ENCODE measurements around the gene POU2AF1. TPM values are rescaled to one million over a fixed set of nuclear protein-coding genes. Genes with fewer than 3 reads are reported as not detected.

The POU2AF1 gene
- total RNA-seq, 1 experiment from 2014 or later = not detected

GRCh38 chr11:111363985-111364384, 15.1 kb downstream of the POU2AF1 start:
- H3K27me3 Mint-ChIP-seq (ENCODE audit: unreplicated experiment) = no peaks in the 10 kb centered on the region
- BruUV-seq (replicated peaks) = no TSS peak
- peaks cover 11% of the 10 kb centered on the region for H3K36me3 Mint-ChIP-seq (ENCODE audit: insufficient read depth, unreplicated experiment)
- H3K9me3 Mint-ChIP-seq (ENCODE audit: low read depth, unreplicated experiment) = no peaks in the 10 kb centered on the region
- H3K4me1 Mint-ChIP-seq (ENCODE audit: low read depth, unreplicated experiment) = peaks cover 28% of the 10 kb centered on the region
- intact Hi-C loops (cut with micrococcal nuclease; ENCODE audit: unreplicated experiment) = loop anchor here (10.0 kb wide), 1 partner anchor 51 kb away; no protein-coding TSS in a partner anchor
- TF ChIP-seq CTCF (IDR thresholded peaks at IDR 0.05; ENCODE audit: unreplicated experiment) = no peak
- no peak overlapping the region for H3K27ac Mint-ChIP-seq (ENCODE audit: unreplicated experiment)
- no peak overlapping the region for H3K4me3 Mint-ChIP-seq (ENCODE audit: low read depth, unreplicated experiment)
- DNase-seq = no peak
- CTCF ChIA-PET = no interaction called here

- no peak for DNase-seq
- BruUV-seq (replicated peaks) = no TSS peak
- Mint-ChIP-seq H3K9me3 (ENCODE audit: low read depth, unreplicated experiment) (no peaks in the 10 kb centered on the region), H3K27me3 (ENCODE audit: unreplicated experiment) (no peaks in the 10 kb centered on the region), H3K4me1 (ENCODE audit: low read depth, unreplicated experiment) (peaks cover 28% of the 10 kb centered on the region), H3K4me3 (ENCODE audit: low read depth, unreplicated experiment) (no peak overlapping the region), H3K27ac (ENCODE audit: unreplicated experiment) (no peak overlapping the region), H3K36me3 (ENCODE audit: insufficient read depth, unreplicated experiment) (peaks cover 11% of the 10 kb centered on the region)
- intact Hi-C loops (cut with micrococcal nuclease; ENCODE audit: unreplicated experiment) = loop anchor here (10.0 kb wide), 1 partner anchor 52 kb away; no protein-coding TSS in a partner anchor
- TF ChIP-seq CTCF (IDR thresholded peaks at IDR 0.05; ENCODE audit: unreplicated experiment) = no peak
- CTCF ChIA-PET = no interaction called here
These were observed 16.1 kb downstream of the POU2AF1 start for GRCh38 chr11:111362887-111363411.

- H3K9me3 Mint-ChIP-seq (ENCODE audit: low read depth, unreplicated experiment) = no peaks in the 10 kb centered on the region
- H3K27me3 Mint-ChIP-seq (ENCODE audit: unreplicated experiment) = no peaks in the 10 kb centered on the region
- intact Hi-C loops (cut with micrococcal nuclease; ENCODE audit: unreplicated experiment) = loop anchor here (2.0 to 10.0 kb wide), 2 partner anchors 53 to 59 kb away; no protein-coding TSS in a partner anchor
- TF ChIP-seq CTCF (IDR thresholded peaks at IDR 0.05; ENCODE audit: unreplicated experiment) = no peak
- no peak overlapping the region for H3K4me3 Mint-ChIP-seq (ENCODE audit: low read depth, unreplicated experiment)
- DNase-seq = peak; percentile 56
- peaks cover 28% of the 10 kb centered on the region for H3K4me1 Mint-ChIP-seq (ENCODE audit: low read depth, unreplicated experiment)
- BruUV-seq (replicated peaks) = no TSS peak
- CTCF ChIA-PET = no interaction called here
- H3K27ac Mint-ChIP-seq (ENCODE audit: unreplicated experiment) = peak overlapping the region; percentile 19
- peaks cover 11% of the 10 kb centered on the region for H3K36me3 Mint-ChIP-seq (ENCODE audit: insufficient read depth, unreplicated experiment)
These were observed 17.2 kb downstream of the POU2AF1 start for GRCh38 chr11:111361874-111362273.

GRCh38 chr11:111361052-111361801, 17.8 kb downstream of the POU2AF1 start:
- no TSS peak for BruUV-seq (replicated peaks)
- DNase-seq = no peak
- no peaks in the 10 kb centered on the region for H3K27me3 Mint-ChIP-seq (ENCODE audit: unreplicated experiment)
- intact Hi-C loops (cut with micrococcal nuclease; ENCODE audit: unreplicated experiment) = loop anchor here (2.0 to 10.0 kb wide), 2 partner anchors 54 to 58 kb away; no protein-coding TSS in a partner anchor
- peaks cover 11% of the 10 kb centered on the region for H3K36me3 Mint-ChIP-seq (ENCODE audit: insufficient read depth, unreplicated experiment)
- peaks cover 28% of the 10 kb centered on the region for H3K4me1 Mint-ChIP-seq (ENCODE audit: low read depth, unreplicated experiment)
- no peaks in the 10 kb centered on the region for H3K9me3 Mint-ChIP-seq (ENCODE audit: low read depth, unreplicated experiment)
- no peak for TF ChIP-seq CTCF (IDR thresholded peaks at IDR 0.05; ENCODE audit: unreplicated experiment)
- no peak overlapping the region for H3K4me3 Mint-ChIP-seq (ENCODE audit: low read depth, unreplicated experiment)
- H3K27ac Mint-ChIP-seq (ENCODE audit: unreplicated experiment) = peak overlapping the region; percentile 19
- CTCF ChIA-PET = interaction anchor here (0.6 kb wide), 1 partner anchor 1881 kb away, joined by 3 read pairs; no protein-coding TSS in a partner anchor
